Measurements from ENCODE around the gene EXTL1. TPM values are rescaled to one million over a fixed set of nuclear protein-coding genes. Genes with fewer than 3 reads are reported as not detected.

Gene EXTL1
- total RNA-seq, 4 donors from 2014 or later: 0.13 to 1.2 TPM; not detected in 2

DNA sequence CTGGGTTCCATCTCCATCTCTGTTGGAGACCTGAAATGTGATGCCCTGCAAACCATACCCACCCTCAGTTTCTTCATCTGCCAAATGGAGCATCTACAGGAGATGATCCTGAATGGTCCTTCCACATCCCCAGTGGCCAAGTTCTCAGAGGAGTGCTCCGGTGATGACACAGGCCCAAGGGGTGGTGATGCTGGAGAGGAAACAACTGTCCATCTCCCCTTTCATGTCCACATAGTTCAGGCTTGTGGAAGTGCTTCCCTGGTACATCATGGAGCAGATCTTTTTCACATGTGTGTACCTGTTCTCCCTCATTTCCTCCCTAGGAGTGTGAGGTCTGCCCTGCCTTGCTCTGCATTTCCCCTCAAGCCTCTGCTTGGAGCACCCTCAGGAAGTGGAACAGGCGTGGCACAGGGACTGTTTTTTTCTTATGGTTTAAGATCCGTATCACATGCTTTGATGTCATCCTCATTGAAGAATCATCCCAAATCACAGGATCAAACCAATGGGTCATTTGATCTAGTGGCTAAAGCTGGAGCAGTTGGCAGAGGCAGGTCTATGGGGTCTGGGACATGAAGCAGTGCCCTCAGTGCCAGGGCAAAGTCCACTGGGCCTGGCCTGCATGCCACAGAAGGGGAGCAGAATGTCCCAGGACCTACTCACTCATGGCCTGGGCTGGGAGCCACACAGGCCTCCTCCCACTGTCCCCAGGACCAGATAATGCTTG is 54.0 kb downstream of the EXTL1 start:
- no peak for TF ChIP-seq POLR2A (IDR thresholded peaks at IDR 0.05)
- TF ChIP-seq, protein P1, sequence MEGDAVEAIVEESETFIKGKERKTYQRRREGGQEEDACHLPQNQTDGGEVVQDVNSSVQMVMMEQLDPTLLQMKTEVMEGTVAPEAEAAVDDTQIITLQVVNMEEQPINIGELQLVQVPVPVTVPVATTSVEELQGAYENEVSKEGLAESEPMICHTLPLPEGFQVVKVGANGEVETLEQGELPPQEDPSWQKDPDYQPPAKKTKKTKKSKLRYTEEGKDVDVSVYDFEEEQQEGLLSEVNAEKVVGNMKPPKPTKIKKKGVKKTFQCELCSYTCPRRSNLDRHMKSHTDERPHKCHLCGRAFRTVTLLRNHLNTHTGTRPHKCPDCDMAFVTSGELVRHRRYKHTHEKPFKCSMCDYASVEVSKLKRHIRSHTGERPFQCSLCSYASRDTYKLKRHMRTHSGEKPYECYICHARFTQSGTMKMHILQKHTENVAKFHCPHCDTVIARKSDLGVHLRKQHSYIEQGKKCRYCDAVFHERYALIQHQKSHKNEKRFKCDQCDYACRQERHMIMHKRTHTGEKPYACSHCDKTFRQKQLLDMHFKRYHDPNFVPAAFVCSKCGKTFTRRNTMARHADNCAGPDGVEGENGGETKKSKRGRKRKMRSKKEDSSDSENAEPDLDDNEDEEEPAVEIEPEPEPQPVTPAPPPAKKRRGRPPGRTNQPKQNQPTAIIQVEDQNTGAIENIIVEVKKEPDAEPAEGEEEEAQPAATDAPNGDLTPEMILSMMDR (IDR thresholded peaks at IDR 0.05): no peak
- no peak overlapping the region for H3K4me3 ChIP-seq (replicated peaks in 1 of 3)
- no peaks in the 10 kb centered on the region for H3K27me3 ChIP-seq
- H3K27ac ChIP-seq: no peak overlapping the region
- H3K4me1 ChIP-seq: peaks cover 7% of the 10 kb centered on the region in 2 donors
- no peaks in the 10 kb centered on the region for H3K9me3 ChIP-seq
- 82 to 94% methylated on average over 3 of the region's 3 CpGs for WGBS, 2 donors
- no peaks in the 10 kb centered on the region for H3K36me3 ChIP-seq
- no peak for DNase-seq
- intact Hi-C loops (cut with DNase I): no loop called here

DNA sequence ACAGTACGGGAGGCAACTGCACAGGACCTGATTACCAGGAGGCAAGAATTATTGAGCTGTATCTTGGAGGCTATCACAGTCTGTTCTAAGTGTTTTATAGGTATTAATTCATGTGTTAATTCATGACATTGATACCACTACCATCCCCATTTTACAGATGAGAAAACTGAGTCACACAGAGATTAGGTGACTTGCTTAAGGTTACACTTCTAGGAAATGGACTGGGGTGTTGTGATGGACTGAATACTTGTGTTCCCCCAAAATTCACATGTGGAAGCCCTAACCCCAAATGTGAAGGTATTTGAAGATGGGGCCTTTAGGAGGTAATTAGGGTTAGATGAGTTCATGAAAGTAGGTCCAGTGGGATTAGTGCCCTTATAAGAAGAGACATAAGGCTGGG is 55.9 kb downstream of the EXTL1 start:
- no peak for DNase-seq
- TF ChIP-seq, protein P1 (IDR thresholded peaks at IDR 0.05): no peak
- Histone ChIP-seq H3K36me3 (no peaks in the 10 kb centered on the region), H3K27me3 (no peaks in the 10 kb centered on the region), H3K4me3 (replicated peaks in 1 of 3) (no peak overlapping the region), H3K27ac (no peak overlapping the region), H3K4me1 (peaks cover 7 to 11% of the 10 kb centered on the region in 2 donors), H3K9me3 (no peaks in the 10 kb centered on the region)
- intact Hi-C loops (cut with DNase I): no loop called here
- WGBS, 2 donors: 100% methylated on average over 1 of the region's 1 CpG

DNA sequence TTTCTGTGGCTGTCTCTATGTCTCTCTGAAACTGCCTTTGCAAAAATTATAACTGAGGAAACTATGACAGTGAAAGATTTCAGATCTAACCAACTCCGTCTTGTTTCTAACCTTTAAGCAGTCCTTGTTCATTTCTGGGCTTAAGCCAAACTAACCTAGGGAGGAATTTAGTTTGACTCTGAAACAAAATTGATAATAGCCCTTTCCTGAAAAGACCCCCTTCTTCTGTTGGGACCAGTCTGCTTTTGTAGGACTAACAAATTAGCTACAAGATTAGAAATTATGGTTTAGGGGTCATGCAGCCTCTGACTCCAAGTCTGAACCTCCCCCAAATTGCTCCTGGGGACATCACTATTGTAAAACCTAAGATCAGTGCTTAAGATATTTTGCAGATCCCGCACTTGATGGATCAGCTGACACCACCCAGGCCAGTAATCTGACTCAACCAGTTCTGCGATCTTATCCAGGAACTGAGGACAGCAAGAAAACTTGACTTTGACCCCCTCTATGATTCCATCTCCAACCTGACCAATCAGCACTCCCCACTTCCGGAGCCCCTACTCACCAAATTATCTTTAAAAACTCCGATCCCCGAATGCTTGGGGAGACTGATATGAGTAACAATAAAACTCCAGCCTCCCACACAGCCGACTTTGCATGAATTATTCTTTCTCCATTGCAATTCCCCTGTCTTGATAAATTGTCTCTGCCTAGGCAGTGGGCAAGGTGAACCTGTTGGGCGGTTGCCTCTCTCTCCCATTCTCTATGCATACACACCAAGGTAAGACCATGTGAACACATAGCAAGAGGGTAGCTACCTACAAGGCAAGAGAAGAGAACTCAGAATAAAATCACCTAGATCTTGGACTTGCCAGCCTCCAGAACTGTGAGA is 57.0 kb downstream of the EXTL1 start:
- 58 to 65% methylated on average over 8 of the region's 8 CpGs for WGBS, 2 donors
- H3K9me3 ChIP-seq: no peaks in the 10 kb centered on the region
- TF ChIP-seq, protein P1 (IDR thresholded peaks at IDR 0.05): no peak
- no peak for TF ChIP-seq POLR2A (IDR thresholded peaks at IDR 0.05)
- no peaks in the 10 kb centered on the region for H3K36me3 ChIP-seq
- H3K27me3 ChIP-seq: no peaks in the 10 kb centered on the region
- H3K4me1 ChIP-seq: peaks cover 7 to 11% of the 10 kb centered on the region in 2 donors
- intact Hi-C loops (cut with DNase I): no loop called here
- no peak overlapping the region for H3K27ac ChIP-seq
- H3K4me3 ChIP-seq (replicated peaks in 1 of 3): no peak overlapping the region
- DNase-seq: no peak

DNA sequence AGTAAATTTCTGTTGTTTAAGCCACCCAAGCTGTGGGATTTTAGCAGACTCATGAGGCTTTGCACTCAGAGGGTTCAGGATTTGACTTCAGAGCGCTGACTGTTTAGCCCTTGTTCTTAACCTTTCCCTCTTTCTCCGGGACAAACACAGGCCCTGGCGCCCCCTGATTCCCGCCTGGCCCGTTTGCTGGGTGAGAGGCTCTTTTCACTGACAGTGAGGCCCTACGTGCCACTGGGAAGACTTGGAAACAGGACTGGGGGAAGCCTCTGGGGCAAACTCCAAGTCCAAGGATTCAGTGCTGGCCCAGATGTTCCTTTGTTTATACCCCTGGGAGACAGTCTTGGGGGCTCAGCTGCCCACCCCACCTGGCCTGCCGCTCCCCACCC is 57.6 kb downstream of the EXTL1 start:
- Histone ChIP-seq H3K27me3 (no peaks in the 10 kb centered on the region), H3K36me3 (no peaks in the 10 kb centered on the region), H3K4me1 (peaks cover 7 to 11% of the 10 kb centered on the region in 2 donors), H3K4me3 (replicated peaks in 1 of 3) (no peak overlapping the region), H3K27ac (no peak overlapping the region), H3K9me3 (no peaks in the 10 kb centered on the region)
- 66 to 80% methylated on average over 7 of the region's 7 CpGs for WGBS, 2 donors
- no peak for DNase-seq
- intact Hi-C loops (cut with DNase I): no loop called here
- no peak for TF ChIP-seq POLR2A (IDR thresholded peaks at IDR 0.05)
- TF ChIP-seq, protein P1 (IDR thresholded peaks at IDR 0.05): no peak

Data from thyroid gland (tissue), 4 donors.